Measurements from ENCODE around the gene TNS3. TPM values are rescaled to one million over a fixed set of nuclear protein-coding genes. Genes with fewer than 3 reads are reported as not detected.
"Not testable (repeated sequence)": the region's sequence is repeated elsewhere in the genome, so short reads cannot be mapped to it uniquely, and the experiment has no call there.

The TNS3 gene
- total RNA-seq, 2 experiments from 2014 or later: not detected

GRCh38 chr7:47268851-47269836 lies 312.8 kb downstream of the TNS3 start:
- no peak overlapping the region for H3K27ac Mint-ChIP-seq
- ChIA-PET CTCF (interaction anchor here (0.9 kb wide), 1 partner anchor 550 kb away, joined by 4 read pairs; no protein-coding TSS in a partner anchor), POLR2A (no interaction called here)
- no peaks in the 10 kb centered on the region for H3K27me3 Mint-ChIP-seq (ENCODE audit: low read depth)
- H3K4me3 Mint-ChIP-seq: no peak overlapping the region
- DNase-seq: no peak
- no peaks in the 10 kb centered on the region for H3K4me1 Mint-ChIP-seq (ENCODE audit: low read depth)
- ATAC-seq: no peak
- H3K9me3 Mint-ChIP-seq (ENCODE audit: insufficient read depth): no peaks in the 10 kb centered on the region
- no peaks in the 10 kb centered on the region for H3K36me3 Mint-ChIP-seq (ENCODE audit: low read depth)

DNA sequence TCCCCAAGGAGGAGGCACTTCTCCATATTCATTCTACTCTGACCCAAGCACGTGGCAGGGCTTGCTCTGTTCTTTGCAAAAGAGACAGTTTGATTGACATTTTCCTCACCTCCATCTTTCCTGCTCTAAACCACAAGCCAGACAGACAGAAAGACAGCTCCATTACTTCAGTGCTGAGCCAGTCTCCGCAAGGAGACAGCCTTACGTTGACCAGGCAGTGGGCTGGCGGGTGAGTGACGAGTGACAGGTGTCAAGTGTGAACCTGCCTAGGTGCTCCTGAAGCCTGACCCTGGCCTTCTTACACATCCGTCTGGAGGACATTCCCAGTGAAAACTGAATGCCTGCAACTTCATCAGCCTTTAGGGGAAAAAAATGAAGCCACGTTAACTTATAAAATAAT lies 314.6 kb downstream of the TNS3 start:
- no peaks in the 10 kb centered on the region for H3K27me3 Mint-ChIP-seq (ENCODE audit: low read depth)
- no peaks in the 10 kb centered on the region for H3K36me3 Mint-ChIP-seq (ENCODE audit: low read depth)
- ATAC-seq (no peak), DNase-seq (no peak)
- no peaks in the 10 kb centered on the region for H3K4me1 Mint-ChIP-seq (ENCODE audit: low read depth)
- ChIA-PET CTCF (interaction anchor here (1.0 to 2.6 kb wide), 6 partner anchors 8 to 554 kb away, joined by 3 to 17 read pairs (median 8); no protein-coding TSS in a partner anchor), POLR2A (no interaction called here)
- H3K4me3 Mint-ChIP-seq: no peak overlapping the region
- H3K27ac Mint-ChIP-seq: no peak overlapping the region
- H3K9me3 Mint-ChIP-seq (ENCODE audit: insufficient read depth): no peaks in the 10 kb centered on the region

DNA sequence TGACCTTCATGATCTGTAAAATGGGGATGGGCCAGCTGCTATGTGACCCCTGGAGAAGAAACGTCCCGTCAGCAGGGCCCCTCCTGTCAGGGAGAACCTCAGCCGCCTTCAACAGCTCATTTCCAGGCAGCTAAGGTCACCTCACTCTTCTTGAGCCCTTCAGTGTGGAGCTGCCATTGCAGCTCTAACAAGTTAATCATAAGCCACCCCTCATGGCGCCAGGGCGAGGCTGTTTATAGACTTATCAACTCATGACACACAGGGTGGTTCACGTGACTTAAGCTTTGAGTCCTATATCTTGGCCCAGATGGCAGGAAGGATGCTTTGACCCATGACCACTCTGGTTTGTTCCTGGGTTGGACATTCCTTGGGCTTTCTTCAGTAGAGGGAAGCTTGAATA lies 315.1 kb downstream of the TNS3 start:
- no peak for ATAC-seq
- ChIA-PET CTCF (interaction anchor here (0.6 to 2.6 kb wide), 16 partner anchors 9 to 672 kb away, joined by 3 to 17 read pairs (median 4); no protein-coding TSS in a partner anchor), POLR2A (no interaction called here)
- Mint-ChIP-seq H3K4me3 (no peak overlapping the region), H3K27ac (no peak overlapping the region), H3K36me3 (ENCODE audit: low read depth) (no peaks in the 10 kb centered on the region), H3K9me3 (ENCODE audit: insufficient read depth) (no peaks in the 10 kb centered on the region), H3K27me3 (ENCODE audit: low read depth) (no peaks in the 10 kb centered on the region), H3K4me1 (ENCODE audit: low read depth) (no peaks in the 10 kb centered on the region)
- no peak for DNase-seq

GRCh38 chr7:47266131-47266706 lies 315.7 kb downstream of the TNS3 start:
- DNase-seq (peak; percentile 50), ATAC-seq (peak; percentile 51)
- Mint-ChIP-seq H3K27me3 (ENCODE audit: low read depth) (no peaks in the 10 kb centered on the region), H3K4me3 (no peak overlapping the region), H3K9me3 (ENCODE audit: insufficient read depth) (no peaks in the 10 kb centered on the region), H3K4me1 (ENCODE audit: low read depth) (no peaks in the 10 kb centered on the region), H3K27ac (no peak overlapping the region), H3K36me3 (ENCODE audit: low read depth) (no peaks in the 10 kb centered on the region)
- ChIA-PET POLR2A (no interaction called here), CTCF (interaction anchor here (0.6 to 2.6 kb wide), 16 partner anchors 9 to 673 kb away, joined by 3 to 17 read pairs (median 4); no protein-coding TSS in a partner anchor)

DNA sequence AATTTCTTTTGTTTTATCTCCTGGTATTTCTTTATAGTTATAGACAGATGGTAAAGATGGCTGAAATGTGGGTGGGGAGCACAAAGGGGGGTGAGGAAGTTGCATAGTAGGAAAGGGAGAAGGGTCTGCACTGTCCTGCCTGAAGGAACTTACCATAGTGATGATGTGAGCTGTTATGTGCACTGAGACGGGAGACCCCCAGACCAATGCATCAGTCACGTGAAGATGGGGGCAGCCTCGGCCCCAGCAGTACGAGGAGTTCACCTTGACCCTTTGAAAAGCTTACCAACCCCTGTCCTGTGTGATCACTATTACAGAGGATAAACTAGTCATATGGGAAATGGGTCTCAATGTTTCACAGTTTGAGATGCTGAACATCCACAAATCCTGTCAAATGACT lies 316.3 kb downstream of the TNS3 start:
- ChIA-PET CTCF (interaction anchor here (0.6 to 2.6 kb wide), 10 partner anchors 10 to 558 kb away, joined by 3 to 17 read pairs (median 5); no protein-coding TSS in a partner anchor), POLR2A (no interaction called here)
- no peak for ATAC-seq

GRCh38 chr7:47264021-47264651 lies 317.8 kb downstream of the TNS3 start:
- H3K4me1 Mint-ChIP-seq (ENCODE audit: low read depth): no peaks in the 10 kb centered on the region
- no peaks in the 10 kb centered on the region for H3K9me3 Mint-ChIP-seq (ENCODE audit: insufficient read depth)
- no peak overlapping the region for H3K27ac Mint-ChIP-seq
- H3K4me3 Mint-ChIP-seq: no peak overlapping the region
- no peaks in the 10 kb centered on the region for H3K27me3 Mint-ChIP-seq (ENCODE audit: low read depth)
- H3K36me3 Mint-ChIP-seq (ENCODE audit: low read depth): no peaks in the 10 kb centered on the region
- ChIA-PET POLR2A (no interaction called here), CTCF (no interaction called here)
- no peak for ATAC-seq
- no peak for DNase-seq

More for the DNA sequence above, 316.3 kb downstream of the TNS3 start:
- DNase-seq: no peak
- Mint-ChIP-seq H3K36me3 (ENCODE audit: low read depth) (no peaks in the 10 kb centered on the region), H3K4me3 (no peak overlapping the region), H3K4me1 (ENCODE audit: low read depth) (no peaks in the 10 kb centered on the region), H3K27me3 (ENCODE audit: low read depth) (no peaks in the 10 kb centered on the region), H3K9me3 (ENCODE audit: insufficient read depth) (no peaks in the 10 kb centered on the region), H3K27ac (no peak overlapping the region)

DNA sequence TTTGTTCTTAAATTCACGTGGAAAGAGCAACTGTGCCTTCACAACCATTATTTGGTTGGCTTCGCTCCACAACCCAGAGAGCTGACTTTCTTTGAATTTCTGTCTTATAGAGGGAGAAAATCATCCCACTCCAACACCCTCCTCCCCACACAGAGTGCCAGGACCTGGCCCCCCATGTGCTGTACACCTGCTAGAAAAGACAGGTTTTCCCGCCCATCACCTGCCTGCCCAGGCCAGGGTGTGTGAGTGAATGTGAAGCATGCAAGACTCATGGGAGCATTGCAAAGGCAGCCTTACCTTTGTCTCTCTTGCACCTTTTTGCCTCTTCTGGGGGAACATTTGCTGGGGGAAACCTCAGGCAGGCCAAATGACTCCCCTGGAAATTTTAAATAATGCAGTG lies 319.0 kb downstream of the TNS3 start:
- no peak overlapping the region for H3K27ac Mint-ChIP-seq
- no peaks in the 10 kb centered on the region for H3K4me1 Mint-ChIP-seq (ENCODE audit: low read depth)
- H3K4me3 Mint-ChIP-seq: no peak overlapping the region
- no peak for ATAC-seq
- H3K36me3 Mint-ChIP-seq (ENCODE audit: low read depth): no peaks in the 10 kb centered on the region
- ChIA-PET POLR2A (no interaction called here), CTCF (no interaction called here)
- no peaks in the 10 kb centered on the region for H3K9me3 Mint-ChIP-seq (ENCODE audit: insufficient read depth)
- no peak for DNase-seq
- H3K27me3 Mint-ChIP-seq (ENCODE audit: low read depth): no peaks in the 10 kb centered on the region

GRCh38 chr7:47262160-47262559 lies 319.8 kb downstream of the TNS3 start:
- CTCF ChIA-PET: not testable (repeated sequence)

GRCh38 chr7:47260270-47260669 lies 321.6 kb downstream of the TNS3 start:
- CTCF ChIA-PET: no interaction called here

More at GRCh38 chr7:47262160-47262559, 319.8 kb downstream of the TNS3 start:
- H3K36me3 Mint-ChIP-seq (ENCODE audit: low read depth); POLR2A ChIA-PET; H3K27ac Mint-ChIP-seq; H3K4me1 Mint-ChIP-seq (ENCODE audit: low read depth); H3K9me3 Mint-ChIP-seq (ENCODE audit: insufficient read depth); H3K27me3 Mint-ChIP-seq (ENCODE audit: low read depth); DNase-seq; ATAC-seq; H3K4me3 Mint-ChIP-seq: not testable (repeated sequence)

DNA sequence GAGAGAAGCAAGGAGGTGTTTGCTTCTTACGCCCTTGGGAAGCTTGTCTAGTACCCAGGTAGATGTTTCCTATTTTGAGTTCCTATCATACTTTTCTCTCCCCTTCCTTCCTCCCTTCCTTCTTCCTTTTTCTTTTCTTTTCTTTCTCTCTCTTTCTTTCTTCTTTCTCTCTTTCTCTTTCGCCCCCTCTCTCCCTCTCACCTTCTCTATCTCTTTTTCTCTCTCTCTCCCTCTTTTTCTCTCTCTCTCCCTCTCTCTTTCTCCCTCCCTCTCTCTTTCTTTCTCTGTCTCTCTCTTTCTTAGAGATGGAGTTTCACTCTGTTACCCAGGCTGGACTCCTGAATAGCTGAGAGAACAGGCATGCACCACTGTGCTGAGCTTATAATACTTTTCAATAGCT lies 322.2 kb downstream of the TNS3 start:
- ATAC-seq: no peak
- H3K27me3 Mint-ChIP-seq (ENCODE audit: low read depth): peaks cover 6% of the 10 kb centered on the region
- peaks cover 2% of the 10 kb centered on the region for H3K4me1 Mint-ChIP-seq (ENCODE audit: low read depth)
- H3K36me3 Mint-ChIP-seq (ENCODE audit: low read depth): no peaks in the 10 kb centered on the region
- POLR2A ChIA-PET: interaction anchor here (0.8 kb wide), 1 partner anchor 412 kb away, joined by 3 read pairs; no protein-coding TSS in a partner anchor
- H3K27ac Mint-ChIP-seq: no peak overlapping the region
- no peaks in the 10 kb centered on the region for H3K9me3 Mint-ChIP-seq (ENCODE audit: insufficient read depth)
- no peak for DNase-seq
- no peak overlapping the region for H3K4me3 Mint-ChIP-seq
- CTCF ChIA-PET: no interaction called here

More at GRCh38 chr7:47260270-47260669, 321.6 kb downstream of the TNS3 start:
- no peak for ATAC-seq
- no peaks in the 10 kb centered on the region for H3K4me1 Mint-ChIP-seq (ENCODE audit: low read depth)
- H3K27ac Mint-ChIP-seq: no peak overlapping the region
- peaks cover 6% of the 10 kb centered on the region for H3K27me3 Mint-ChIP-seq (ENCODE audit: low read depth)
- H3K36me3 Mint-ChIP-seq (ENCODE audit: low read depth): no peaks in the 10 kb centered on the region
- no peak for DNase-seq
- POLR2A ChIA-PET: interaction anchor here (0.8 kb wide), 1 partner anchor 411 kb away, joined by 3 read pairs; no protein-coding TSS in a partner anchor
- no peaks in the 10 kb centered on the region for H3K9me3 Mint-ChIP-seq (ENCODE audit: insufficient read depth)
- H3K4me3 Mint-ChIP-seq: no peak overlapping the region

GRCh38 chr7:47258798-47259197 lies 323.1 kb downstream of the TNS3 start:
- H3K4me3 Mint-ChIP-seq: no peak overlapping the region
- ChIA-PET POLR2A (no interaction called here), CTCF (no interaction called here)

More at GRCh38 chr7:47258798-47259197, 323.1 kb downstream of the TNS3 start:
- Mint-ChIP-seq H3K27ac (no peak overlapping the region), H3K4me1 (ENCODE audit: low read depth) (peaks cover 4% of the 10 kb centered on the region), H3K36me3 (ENCODE audit: low read depth) (no peaks in the 10 kb centered on the region), H3K9me3 (ENCODE audit: insufficient read depth) (no peaks in the 10 kb centered on the region), H3K27me3 (ENCODE audit: low read depth) (peaks cover 9% of the 10 kb centered on the region)
- ATAC-seq: no peak
- no peak for DNase-seq

Measured in activated CD8-positive, alpha-beta T cell treated with anti-CD3 and anti-CD28 coated beads, Interleukin-2, amount 10 ng/mL, durations not matched to agents 7 days and 5 days (primary cell).